Measurements from ENCODE around the gene UNC5C.

Gene UNC5C

GRCh38 chr4:95548738-95549245 is at the start of gene UNC5C:
UNC5C (minus strand) TSS chr4:95548973.
- no peak for DNase-seq

GRCh38 chr4:95596676-95597075 is 47.9 kb upstream of the UNC5C start:
- DNase-seq, result no peak

GRCh38 chr4:95594629-95595028 is 45.9 kb upstream of the UNC5C start:
- DNase-seq, result no peak

GRCh38 chr4:95594013-95594412 is 45.2 kb upstream of the UNC5C start:
- DNase-seq, result no peak

GRCh38 chr4:95591278-95591677 is 42.5 kb upstream of the UNC5C start:
- DNase-seq, result no peak

GRCh38 chr4:95590615-95591014 is 41.8 kb upstream of the UNC5C start:
- DNase-seq, result no peak

GRCh38 chr4:95585016-95585695 is 36.4 kb upstream of the UNC5C start:
- no peak for DNase-seq

- DNase-seq, result no peak
Measured at GRCh38 chr4:95580226-95580625, 31.5 kb upstream of the UNC5C start.

- no peak for DNase-seq
Measured at GRCh38 chr4:95572304-95572991, 23.7 kb upstream of the UNC5C start.

- no peak for DNase-seq
Measured at GRCh38 chr4:95571577-95571976, 22.8 kb upstream of the UNC5C start.

- no peak for DNase-seq
Measured at GRCh38 chr4:95563638-95564337, 15.0 kb upstream of the UNC5C start.

- no peak for DNase-seq
Measured at GRCh38 chr4:95560774-95561173, 12.0 kb upstream of the UNC5C start.

- DNase-seq, result no peak
Measured at GRCh38 chr4:95556207-95556859, 7.6 kb upstream of the UNC5C start.

GRCh38 chr4:95552942-95553550 is 4.3 kb upstream of the UNC5C start:
- no peak for DNase-seq

GRCh38 chr4:95551653-95552052 is 2.9 kb upstream of the UNC5C start:
- DNase-seq, result no peak

- DNase-seq, result no peak
Measured at GRCh38 chr4:95550115-95550987, 1.6 kb upstream of the UNC5C start.

- no peak for DNase-seq
Measured at GRCh38 chr4:95549246-95550114, 707 bp upstream of the UNC5C start.

- no peak for DNase-seq
Measured at GRCh38 chr4:95547715-95548471, 880 bp downstream of the UNC5C start.

- no peak for DNase-seq
Measured at GRCh38 chr4:95546866-95547714, 1.7 kb downstream of the UNC5C start.
